Fibroblast of mammary gland (primary cell): ENCODE results near the gene ZPLD1.

Experiments used
- DNase-seq: peaks from one replicate; pipeline ENCODE4 v3.0.0-alpha.2; 2010; ENCODE audit warnings: low read depth
- H3K4me3 ChIP-seq: 2 replicates; pipeline ENCODE4 v1.5.1; 2011; ENCODE audit warnings: low read depth, mild to moderate bottlenecking, low read length, moderate library complexity; ENCODE audit not compliant: control insufficient read depth
- TF ChIP-seq, protein P1 (sequence below): conservative IDR thresholded peaks from 2 replicates; pipeline ENCODE4 v1.5.1; 2011; ENCODE audit warnings: low read depth, low read length, inconsistent platforms; ENCODE audit not compliant: control insufficient read depth, insufficient read depth

Gene ZPLD1

GRCh38 chr3:102434715-102435114, at the start of gene ZPLD1:
ZPLD1 (plus strand) TSS chr3:102435015; CDS start chr3:102438488, 3,473 bp downstream.
- no peak for DNase-seq
- no peak within 1 kb of the TSS for H3K4me3 ChIP-seq
- TF ChIP-seq, protein P1, sequence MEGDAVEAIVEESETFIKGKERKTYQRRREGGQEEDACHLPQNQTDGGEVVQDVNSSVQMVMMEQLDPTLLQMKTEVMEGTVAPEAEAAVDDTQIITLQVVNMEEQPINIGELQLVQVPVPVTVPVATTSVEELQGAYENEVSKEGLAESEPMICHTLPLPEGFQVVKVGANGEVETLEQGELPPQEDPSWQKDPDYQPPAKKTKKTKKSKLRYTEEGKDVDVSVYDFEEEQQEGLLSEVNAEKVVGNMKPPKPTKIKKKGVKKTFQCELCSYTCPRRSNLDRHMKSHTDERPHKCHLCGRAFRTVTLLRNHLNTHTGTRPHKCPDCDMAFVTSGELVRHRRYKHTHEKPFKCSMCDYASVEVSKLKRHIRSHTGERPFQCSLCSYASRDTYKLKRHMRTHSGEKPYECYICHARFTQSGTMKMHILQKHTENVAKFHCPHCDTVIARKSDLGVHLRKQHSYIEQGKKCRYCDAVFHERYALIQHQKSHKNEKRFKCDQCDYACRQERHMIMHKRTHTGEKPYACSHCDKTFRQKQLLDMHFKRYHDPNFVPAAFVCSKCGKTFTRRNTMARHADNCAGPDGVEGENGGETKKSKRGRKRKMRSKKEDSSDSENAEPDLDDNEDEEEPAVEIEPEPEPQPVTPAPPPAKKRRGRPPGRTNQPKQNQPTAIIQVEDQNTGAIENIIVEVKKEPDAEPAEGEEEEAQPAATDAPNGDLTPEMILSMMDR: no peak

DNA sequence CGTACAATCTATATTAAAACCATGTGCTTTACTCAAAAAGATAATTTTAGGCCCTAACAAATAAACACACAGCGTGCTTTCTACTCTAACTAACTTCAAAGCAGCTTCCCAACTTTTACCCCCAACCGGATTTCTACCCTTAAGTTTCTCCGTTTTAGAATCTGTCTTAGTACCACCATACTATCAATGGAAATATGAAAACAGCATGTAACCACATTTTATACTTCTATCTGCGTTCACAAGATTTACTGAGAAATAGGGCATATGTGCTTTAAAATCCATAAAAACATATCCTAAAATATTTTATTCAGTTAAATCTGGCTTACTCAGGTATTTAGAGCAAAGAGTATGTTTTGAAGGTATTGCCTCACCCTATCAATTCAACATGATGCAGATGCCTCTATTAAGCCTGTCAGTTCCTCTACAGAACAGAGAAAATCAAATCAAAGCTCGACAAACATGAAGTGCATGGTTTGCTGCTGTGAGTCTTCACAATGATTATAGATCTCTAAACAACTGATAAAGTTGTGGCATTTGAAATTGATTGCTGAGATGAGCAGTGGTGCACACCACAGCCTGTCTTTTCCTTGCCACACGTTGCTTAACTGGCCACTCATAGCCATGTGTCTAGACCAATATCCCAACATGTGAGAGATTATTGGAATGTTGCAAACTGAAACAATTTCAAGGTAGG, 44.5 kb upstream of the ZPLD1 start:
- TF ChIP-seq, protein P1: no peak
- H3K4me3 ChIP-seq: no peak overlapping the region
- no peak for DNase-seq

DNA sequence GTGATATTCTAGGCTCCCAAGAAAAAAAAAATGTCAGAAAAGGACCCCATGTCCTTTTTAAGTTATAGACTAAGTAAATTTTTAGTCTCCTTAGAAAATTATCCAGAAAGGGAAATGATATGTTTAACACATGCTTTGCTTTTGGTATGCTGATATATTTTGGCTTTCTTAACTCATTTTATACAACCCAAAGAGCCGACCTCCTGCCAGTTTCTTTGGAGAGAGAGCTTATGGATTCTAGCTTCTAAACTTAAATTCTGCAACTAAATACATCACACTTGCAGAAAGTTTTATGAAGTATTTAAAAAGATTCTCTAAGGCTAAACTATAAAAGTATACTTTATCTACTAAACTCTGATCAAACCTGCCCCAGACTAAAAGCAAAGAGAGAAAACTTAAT, 43.9 kb upstream of the ZPLD1 start:
- TF ChIP-seq, protein P1: no peak
- no peak for DNase-seq
- no peak overlapping the region for H3K4me3 ChIP-seq

GRCh38 chr3:102391491-102391890, 43.3 kb upstream of the ZPLD1 start:
- no peak overlapping the region for H3K4me3 ChIP-seq
- DNase-seq: no peak
- TF ChIP-seq, protein P1: no peak

GRCh38 chr3:102394517-102394916, 40.3 kb upstream of the ZPLD1 start:
- TF ChIP-seq, protein P1: no peak
- H3K4me3 ChIP-seq: no peak overlapping the region
- no peak for DNase-seq

GRCh38 chr3:102398176-102398575, 36.6 kb upstream of the ZPLD1 start:
- DNase-seq: no peak
- H3K4me3 ChIP-seq: no peak overlapping the region
- TF ChIP-seq, protein P1: no peak
